Astrocyte (in vitro differentiated cells and primary cell): Measurements from ENCODE around the gene DAD1. TPM values are rescaled to one million over a fixed set of nuclear protein-coding genes. Genes with fewer than 3 reads are reported as not detected.

Experiments
- DNase-seq: peaks from one replicate; pipeline ENCODE4 v3.0.0-alpha.2; 2010; ENCODE audit warnings: low read depth
- FAIRE-seq: peaks from 2 replicates; lab custom pipeline; 2011; peaks lifted over from hg19 to GRCh38; lab: Jason Lieb, UNC
- H2AFZ ChIP-seq: 2 replicates; pipeline ENCODE4 v1.6.0; 2012; ENCODE audit warnings: low read depth, low read length, inconsistent platforms
- H3K27ac ChIP-seq: 2 replicates; pipeline ENCODE4 v1.5.1; 2011; ENCODE audit warnings: low read depth, low read length, inconsistent platforms
- H3K27me3 ChIP-seq: 2 replicates; pipeline ENCODE4 v1.6.0; 2011; ENCODE audit warnings: low read length, inconsistent platforms; ENCODE audit not compliant: insufficient read depth
- H3K36me3 ChIP-seq: 2 replicates; pipeline ENCODE4 v1.5.1; 2011; ENCODE audit warnings: low read length, inconsistent platforms; ENCODE audit not compliant: insufficient read depth
- H3K4me1 ChIP-seq: 2 replicates; pipeline ENCODE4 v1.5.1; 2011; ENCODE audit warnings: low read length, inconsistent platforms; ENCODE audit not compliant: insufficient read depth
- H3K4me2 ChIP-seq: 2 replicates; pipeline ENCODE4 v1.6.0; 2012; ENCODE audit warnings: low read length, inconsistent platforms
- H3K4me3 ChIP-seq: 2 replicates; pipeline ENCODE4 v1.5.1; 2011; ENCODE audit warnings: low read depth, mild to moderate bottlenecking, low read length, inconsistent platforms; ENCODE audit not compliant: insufficient read depth
- H3K79me2 ChIP-seq: 2 replicates; pipeline ENCODE4 v1.6.0; 2012; ENCODE audit warnings: mild to moderate bottlenecking, low read length, inconsistent platforms; ENCODE audit not compliant: insufficient read depth
- H3K9ac ChIP-seq: 2 replicates; pipeline ENCODE4 v1.6.0; 2012; ENCODE audit warnings: mild to moderate bottlenecking, low read length, inconsistent platforms
- H3K9me3 ChIP-seq: 2 replicates; pipeline ENCODE4 v1.5.1; 2012; ENCODE audit warnings: low read depth, mild to moderate bottlenecking, low read length, inconsistent platforms; ENCODE audit not compliant: insufficient read depth
- H4K20me1 ChIP-seq: 2 replicates; pipeline ENCODE4 v1.6.0; 2012; ENCODE audit warnings: low read length, inconsistent platforms; ENCODE audit not compliant: insufficient read depth
- H3K27ac Mint-ChIP-seq: one replicate; pipeline ENCODE4 v1.8.0; 2021; ENCODE audit warnings: mild to moderate bottlenecking, mixed read lengths; ENCODE audit not compliant: unreplicated experiment
- H3K27me3 Mint-ChIP-seq: one replicate; pipeline ENCODE4 v1.8.0; 2021; ENCODE audit warnings: low read depth, mixed read lengths; ENCODE audit not compliant: unreplicated experiment
- H3K36me3 Mint-ChIP-seq: one replicate; pipeline ENCODE4 v1.8.0; 2021; ENCODE audit warnings: low read depth, mixed read lengths; ENCODE audit not compliant: unreplicated experiment
- H3K4me1 Mint-ChIP-seq: one replicate; pipeline ENCODE4 v1.8.0; 2021; ENCODE audit warnings: low read depth, mixed read lengths; ENCODE audit not compliant: unreplicated experiment
- H3K4me3 Mint-ChIP-seq: one replicate; pipeline ENCODE4 v1.8.0; 2021; ENCODE audit warnings: mild to moderate bottlenecking, moderate library complexity, mixed read lengths; ENCODE audit not compliant: unreplicated experiment
- H3K9me3 Mint-ChIP-seq: one replicate; pipeline ENCODE4 v1.8.0; 2021; ENCODE audit warnings: mild to moderate bottlenecking, mixed read lengths; ENCODE audit not compliant: unreplicated experiment
- EZH2 ChIP-seq: IDR thresholded peaks from 2 replicates; pipeline ENCODE4 v1.6.1; 2012; ENCODE audit warnings: mild to moderate bottlenecking, low read length, inconsistent platforms; ENCODE audit not compliant: insufficient read depth
- total RNA-seq: library from RNA; stranded (reverse); gene quantifications from 2 replicates; pipeline ENCODE4 v1.2.1, GENCODE V29; 2021
- TF ChIP-seq, protein P1 (sequence below): IDR thresholded peaks from 2 replicates; pipeline ENCODE4 v1.5.1; 2011; ENCODE audit warnings: low read depth, mild to moderate bottlenecking, inconsistent platforms, low read length, moderate library complexity; ENCODE audit not compliant: insufficient read depth

Gene DAD1
- total RNA-seq, 1 donor from 2014 or later: 302 TPM

DNA sequence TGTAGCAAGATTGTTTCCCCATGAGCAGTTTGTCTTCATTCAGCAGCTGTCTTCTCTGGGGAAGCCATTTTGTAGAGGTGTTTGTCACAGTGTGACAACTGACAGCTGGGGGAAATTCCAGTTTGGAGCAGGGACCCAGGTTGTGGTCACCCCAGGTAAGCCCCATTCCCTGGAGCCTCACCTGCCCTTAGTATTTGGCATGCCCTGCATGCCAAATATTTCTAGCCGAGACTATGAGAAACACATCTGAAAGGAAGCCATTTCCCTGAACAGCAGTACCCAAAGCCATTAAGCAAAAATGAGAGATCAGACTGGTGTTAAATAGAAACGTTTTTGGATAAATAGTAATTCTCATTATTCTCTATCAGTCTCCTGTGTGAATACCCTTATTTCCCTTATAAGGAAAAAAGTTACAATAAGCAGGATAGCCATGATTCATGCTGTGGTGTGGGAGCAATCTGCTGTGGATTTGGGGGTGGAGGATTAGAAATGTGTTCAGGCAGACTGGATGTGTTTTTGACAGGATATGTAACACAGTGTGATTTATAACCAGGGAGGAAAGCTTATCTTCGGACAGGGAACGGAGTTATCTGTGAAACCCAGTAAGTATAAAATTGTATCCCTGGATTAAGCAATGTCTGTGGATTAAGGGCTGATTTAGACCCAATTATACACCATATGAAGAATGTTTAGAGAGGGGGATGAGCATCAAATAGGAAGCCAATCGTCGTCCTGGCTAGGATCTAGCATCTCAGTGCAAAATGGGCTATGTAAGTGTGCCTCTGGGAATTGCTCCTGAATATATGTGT is 68.9 kb downstream of the DAD1 start:
- peak; percentile 84 for FAIRE-seq
- H3K4me2 ChIP-seq: peak overlapping the region; percentile 83
- peak overlapping the region; percentile 52 for H3K4me3 ChIP-seq
- H3K9ac ChIP-seq: peak overlapping the region; percentile 70
- peaks cover 6% of the 10 kb centered on the region for H3K79me2 ChIP-seq
- H3K27ac ChIP-seq: peak overlapping the region; percentile 64
- Mint-ChIP-seq H3K4me1 (peaks cover 38% of the 10 kb centered on the region), H3K27me3 (no peaks in the 10 kb centered on the region), H3K36me3 (no peaks in the 10 kb centered on the region), H3K27ac (peak overlapping the region; percentile 60), H3K4me3 (peak overlapping the region; percentile 69), H3K9me3 (no peaks in the 10 kb centered on the region)
- peak; percentile 89 for DNase-seq
- H3K4me1 ChIP-seq: peaks cover 19% of the 10 kb centered on the region
- H3K9me3 ChIP-seq: no peaks in the 10 kb centered on the region
- H3K27me3 ChIP-seq: no peaks in the 10 kb centered on the region
- H4K20me1 ChIP-seq: no peaks in the 10 kb centered on the region
- H3K36me3 ChIP-seq: no peaks in the 10 kb centered on the region
- peak overlapping the region; percentile 3 for H2AFZ ChIP-seq
- TF ChIP-seq, protein P1, sequence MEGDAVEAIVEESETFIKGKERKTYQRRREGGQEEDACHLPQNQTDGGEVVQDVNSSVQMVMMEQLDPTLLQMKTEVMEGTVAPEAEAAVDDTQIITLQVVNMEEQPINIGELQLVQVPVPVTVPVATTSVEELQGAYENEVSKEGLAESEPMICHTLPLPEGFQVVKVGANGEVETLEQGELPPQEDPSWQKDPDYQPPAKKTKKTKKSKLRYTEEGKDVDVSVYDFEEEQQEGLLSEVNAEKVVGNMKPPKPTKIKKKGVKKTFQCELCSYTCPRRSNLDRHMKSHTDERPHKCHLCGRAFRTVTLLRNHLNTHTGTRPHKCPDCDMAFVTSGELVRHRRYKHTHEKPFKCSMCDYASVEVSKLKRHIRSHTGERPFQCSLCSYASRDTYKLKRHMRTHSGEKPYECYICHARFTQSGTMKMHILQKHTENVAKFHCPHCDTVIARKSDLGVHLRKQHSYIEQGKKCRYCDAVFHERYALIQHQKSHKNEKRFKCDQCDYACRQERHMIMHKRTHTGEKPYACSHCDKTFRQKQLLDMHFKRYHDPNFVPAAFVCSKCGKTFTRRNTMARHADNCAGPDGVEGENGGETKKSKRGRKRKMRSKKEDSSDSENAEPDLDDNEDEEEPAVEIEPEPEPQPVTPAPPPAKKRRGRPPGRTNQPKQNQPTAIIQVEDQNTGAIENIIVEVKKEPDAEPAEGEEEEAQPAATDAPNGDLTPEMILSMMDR: no peak
- no peak for TF ChIP-seq EZH2

DNA sequence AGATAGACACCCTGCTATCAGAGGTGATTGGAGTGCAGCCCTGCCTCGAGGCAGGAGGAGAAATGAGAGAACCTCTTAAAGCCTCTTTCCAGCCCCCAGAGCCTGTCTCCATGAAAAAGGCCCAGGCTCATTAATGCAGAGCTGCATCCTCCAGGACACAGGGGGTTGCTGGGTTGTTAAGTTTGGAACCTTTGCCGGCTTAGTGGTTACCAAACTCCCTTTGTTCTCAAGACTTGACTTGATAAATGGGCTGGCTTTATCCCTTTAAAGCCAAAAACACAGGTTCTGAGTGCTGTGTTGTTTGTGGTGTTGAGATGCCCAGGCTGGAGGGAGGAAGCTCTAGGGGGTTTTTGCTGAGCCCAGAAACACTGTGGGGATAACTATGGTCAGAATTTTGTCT is 71.0 kb downstream of the DAD1 start:
- Histone ChIP-seq H3K79me2 (peaks cover 6% of the 10 kb centered on the region), H2AFZ (no peak overlapping the region), H3K4me2 (no peak overlapping the region), H3K4me1 (peaks cover 18% of the 10 kb centered on the region), H3K27me3 (no peaks in the 10 kb centered on the region), H3K4me3 (no peak overlapping the region), H3K36me3 (no peaks in the 10 kb centered on the region), H3K9ac (no peak overlapping the region), H4K20me1 (no peaks in the 10 kb centered on the region), H3K27ac (no peak overlapping the region), H3K9me3 (no peaks in the 10 kb centered on the region)
- peak overlapping the region; percentile 22 for H3K27ac Mint-ChIP-seq
- DNase-seq (peak; percentile 27), FAIRE-seq (no peak)
- H3K27me3 Mint-ChIP-seq: no peaks in the 10 kb centered on the region
- no peak for TF ChIP-seq EZH2
- TF ChIP-seq, protein P1: no peak
- H3K4me1 Mint-ChIP-seq: peaks cover 45% of the 10 kb centered on the region
- H3K9me3 Mint-ChIP-seq: no peaks in the 10 kb centered on the region
- H3K36me3 Mint-ChIP-seq: no peaks in the 10 kb centered on the region
- H3K4me3 Mint-ChIP-seq: no peak overlapping the region
